Mesenteric fat pad (tissue), 1 donor: Measurements from ENCODE around the gene VOPP1. TPM values are rescaled to one million over a fixed set of nuclear protein-coding genes. Genes with fewer than 3 reads are reported as not detected.

Source experiments
- DNase-seq: peaks from one replicate; pipeline ENCODE4 v3.0.0-alpha.2; 2020; ENCODE audit warnings: low spot score
- total RNA-seq: library from RNA; stranded (reverse); fragmentation: NEBNext Ultra II Directional; extraction: Animal tissue kit (Norgen Biotek cat#: 25700); gene quantifications from one replicate; pipeline ENCODE4 v1.2.1, GENCODE V29; 2021
- donor health status: DM: yes; HTN: yes; CAD: no.

VOPP1 gene
- total RNA-seq, 1 donor from 2014 or later: 69.5 TPM

GRCh38 chr7:55557666-55558188, 14.6 kb downstream of the VOPP1 start:
- DNase-seq: no peak

GRCh38 chr7:55556492-55556891, 15.8 kb downstream of the VOPP1 start:
- no peak for DNase-seq

GRCh38 chr7:55556031-55556430, 16.3 kb downstream of the VOPP1 start:
- DNase-seq: no peak

- DNase-seq: no peak
Observed at GRCh38 chr7:55555160-55555559, 17.1 kb downstream of the VOPP1 start.

- DNase-seq: no peak
Observed at GRCh38 chr7:55554038-55554437, 18.3 kb downstream of the VOPP1 start.

- no peak for DNase-seq
Observed at GRCh38 chr7:55553024-55553345, 19.3 kb downstream of the VOPP1 start.

GRCh38 chr7:55552320-55553023, 19.8 kb downstream of the VOPP1 start:
- DNase-seq: no peak

- DNase-seq: no peak
Observed at GRCh38 chr7:55550841-55551537, 21.3 kb downstream of the VOPP1 start.

GRCh38 chr7:55550010-55550663, 22.2 kb downstream of the VOPP1 start:
- no peak for DNase-seq

GRCh38 chr7:55549457-55549856, 22.8 kb downstream of the VOPP1 start:
- DNase-seq: no peak

GRCh38 chr7:55548295-55548731, 24.0 kb downstream of the VOPP1 start:
- no peak for DNase-seq

- DNase-seq: no peak
Observed at GRCh38 chr7:55546814-55547213, 25.5 kb downstream of the VOPP1 start.

GRCh38 chr7:55545496-55545895, 26.8 kb downstream of the VOPP1 start:
- no peak for DNase-seq

GRCh38 chr7:55540226-55540858, 32.0 kb downstream of the VOPP1 start:
- no peak for DNase-seq

GRCh38 chr7:55539380-55539779, 32.9 kb downstream of the VOPP1 start:
- no peak for DNase-seq

- no peak for DNase-seq
Observed at GRCh38 chr7:55538538-55538937, 33.8 kb downstream of the VOPP1 start.

GRCh38 chr7:55537458-55537990, 34.8 kb downstream of the VOPP1 start:
- DNase-seq: no peak

GRCh38 chr7:55536619-55537457, 35.5 kb downstream of the VOPP1 start:
- DNase-seq: no peak

GRCh38 chr7:55535617-55536016, 36.7 kb downstream of the VOPP1 start:
- no peak for DNase-seq

- DNase-seq: no peak
Observed at GRCh38 chr7:55534916-55535590, 37.2 kb downstream of the VOPP1 start.
